ENCODE measurements around the gene AGAP1.

Gene AGAP1

DNA sequence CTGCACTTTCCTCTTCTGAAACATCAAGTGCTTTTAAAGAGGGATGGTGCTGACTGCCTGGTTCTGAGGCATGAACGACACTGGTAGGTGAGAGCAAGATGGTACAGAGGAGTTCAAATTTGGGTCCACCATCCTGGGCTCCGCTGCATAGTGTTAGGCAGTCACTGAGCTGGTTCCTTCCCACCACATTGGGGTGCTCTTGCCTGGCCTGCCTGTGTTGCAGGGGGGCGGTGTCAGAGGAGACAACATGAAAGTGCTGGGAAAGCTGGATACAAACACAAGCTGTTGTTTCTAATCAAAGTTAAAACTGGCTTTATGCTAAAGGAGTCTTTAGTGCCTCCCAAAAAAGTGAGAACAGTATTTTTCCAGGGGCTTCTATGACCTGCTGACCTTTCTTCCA lies 416.2 kb downstream of the AGAP1 start:
- DNase-seq (ENCODE audit: low read depth, low spot score), result no peak

DNA sequence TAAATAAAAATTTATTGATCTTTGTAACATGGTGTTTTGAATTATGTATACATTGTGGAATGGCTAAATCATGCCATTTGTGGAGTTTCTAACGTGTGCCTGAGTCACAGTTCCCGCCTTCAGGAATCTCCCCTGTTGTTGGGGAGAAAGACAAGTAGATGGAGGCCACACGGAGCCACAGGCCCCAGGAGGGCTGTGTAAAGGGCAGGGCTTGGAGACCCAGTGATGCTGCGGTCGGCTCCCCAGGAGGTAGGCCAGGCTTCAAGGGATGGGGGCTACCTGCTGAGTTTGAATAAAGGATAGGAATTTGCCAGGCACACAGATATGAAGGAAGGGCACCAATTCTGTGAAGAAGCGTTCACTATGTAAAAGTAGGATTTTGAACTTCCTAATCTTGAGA lies 417.3 kb downstream of the AGAP1 start:
- no peak for DNase-seq (ENCODE audit: low read depth, low spot score)

DNA sequence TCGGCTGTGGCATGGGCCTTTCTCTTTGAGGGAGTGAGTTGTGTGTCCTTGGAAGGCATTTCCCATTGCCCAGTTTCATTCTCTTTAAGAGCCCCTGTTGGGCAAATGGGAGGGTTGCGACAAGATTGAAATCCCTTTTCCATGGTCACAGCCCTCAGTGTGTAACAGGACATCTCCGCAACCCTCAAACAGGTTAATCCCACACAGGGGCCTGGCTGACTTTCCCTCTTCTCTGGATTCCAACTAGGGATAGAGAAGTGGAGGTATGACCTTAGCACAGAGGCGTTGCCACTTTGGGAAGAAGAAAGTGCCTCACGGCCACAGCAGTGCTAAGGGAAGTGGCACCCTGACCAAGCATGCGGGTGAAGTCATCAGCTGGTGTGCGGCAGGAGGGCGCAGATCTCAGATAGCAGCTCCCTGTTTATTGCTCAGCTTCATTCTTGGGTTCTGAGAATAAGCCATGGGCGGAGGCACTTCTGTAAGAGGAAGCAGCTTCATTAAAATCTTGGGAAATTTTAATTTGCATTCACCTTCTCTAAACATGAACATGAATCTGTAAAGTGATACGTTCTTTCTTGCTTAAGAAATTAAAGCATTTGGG lies 417.9 kb downstream of the AGAP1 start:
- DNase-seq (ENCODE audit: low read depth, low spot score), result no peak

DNA sequence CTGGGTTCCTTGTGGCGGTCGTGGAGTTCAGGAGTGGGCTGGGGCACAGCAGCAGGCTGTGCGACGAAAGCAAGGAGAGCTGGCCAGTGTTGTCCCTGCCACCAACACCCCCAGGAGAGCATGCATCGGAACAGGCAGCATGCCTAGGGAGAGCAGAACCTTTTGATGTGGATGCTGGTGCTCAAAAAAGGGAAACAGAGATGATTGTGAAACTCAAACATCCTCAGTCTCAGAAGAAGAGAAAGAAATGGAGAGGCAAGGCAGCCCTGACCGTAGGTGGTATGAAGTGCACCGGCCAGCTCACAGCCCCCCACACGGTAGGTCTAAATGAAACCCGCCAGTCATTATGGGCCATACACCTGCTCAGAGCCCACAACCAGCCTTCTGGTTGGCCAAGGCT lies 420.9 kb downstream of the AGAP1 start:
- no peak for DNase-seq (ENCODE audit: low read depth, low spot score)

DNA sequence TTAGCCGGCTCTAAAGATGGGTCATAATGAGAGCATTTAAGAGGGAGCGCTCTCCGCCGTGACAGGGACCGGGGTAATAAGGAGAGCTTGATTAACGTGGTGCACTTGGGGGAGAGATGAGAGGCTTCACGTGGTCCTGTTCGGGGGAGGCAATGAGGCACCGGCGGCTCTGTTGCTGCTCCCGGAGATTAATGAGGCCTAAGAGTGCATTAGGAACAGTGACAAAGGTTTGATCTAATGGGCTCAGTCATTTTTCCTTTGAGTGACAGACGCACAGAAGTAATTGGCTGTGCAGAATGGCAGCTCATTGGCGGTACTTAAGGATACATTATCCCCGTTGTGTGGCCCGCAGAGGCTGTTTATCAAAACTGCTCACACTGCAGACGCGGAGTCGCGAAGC lies 423.7 kb downstream of the AGAP1 start:
- no peak for DNase-seq (ENCODE audit: low read depth, low spot score)

DNA sequence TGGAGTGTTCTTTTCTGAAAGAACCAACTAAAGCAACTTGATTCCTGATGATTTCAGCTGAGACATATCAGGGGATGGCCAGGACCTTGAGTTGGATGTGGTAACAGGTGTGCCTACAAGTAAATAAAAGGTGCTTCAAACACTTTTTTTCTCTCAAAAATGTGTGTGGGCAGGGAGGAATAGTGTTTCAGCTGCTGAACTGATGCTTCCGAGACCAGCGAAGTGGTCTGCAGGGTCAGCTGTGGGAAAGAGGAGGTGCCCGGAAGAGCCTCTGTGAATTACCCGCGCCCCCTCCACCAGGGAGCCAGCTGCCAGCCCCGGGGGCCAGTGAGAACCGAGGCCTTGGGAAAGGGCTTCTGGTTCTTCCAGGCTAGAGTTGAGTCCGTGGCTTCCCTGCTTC lies 425.0 kb downstream of the AGAP1 start:
- no peak for DNase-seq (ENCODE audit: low read depth, low spot score)

DNA sequence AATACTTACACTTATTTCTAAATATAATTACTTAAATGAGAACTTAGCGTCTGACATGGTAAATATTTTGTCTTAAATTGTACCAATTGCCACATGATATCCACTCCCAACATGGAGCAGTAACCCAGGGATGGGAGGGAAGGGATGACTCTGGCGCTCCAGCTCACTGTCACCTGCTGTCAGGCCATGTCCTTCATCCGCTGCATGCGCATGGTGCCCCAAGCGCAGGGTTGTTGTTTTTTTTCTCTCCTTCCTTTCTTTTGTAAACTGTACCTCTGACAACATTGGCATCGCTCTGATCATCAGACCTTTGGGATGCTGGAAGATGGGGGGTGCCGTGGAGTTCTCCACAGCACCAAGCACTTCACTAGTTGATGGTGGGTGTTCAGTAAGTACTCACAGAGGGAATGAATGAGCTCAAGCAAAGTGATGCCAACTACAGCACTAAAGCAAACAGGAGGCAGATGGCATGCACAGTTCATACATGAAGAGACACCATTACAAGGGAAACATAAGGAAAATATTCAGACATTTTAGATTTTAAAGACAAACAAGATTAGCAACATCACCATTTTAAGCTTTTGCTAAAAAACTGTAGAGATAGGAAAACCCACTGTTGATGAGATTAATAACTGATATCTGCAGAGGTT lies 426.5 kb downstream of the AGAP1 start:
- no peak for DNase-seq (ENCODE audit: low read depth, low spot score)

DNA sequence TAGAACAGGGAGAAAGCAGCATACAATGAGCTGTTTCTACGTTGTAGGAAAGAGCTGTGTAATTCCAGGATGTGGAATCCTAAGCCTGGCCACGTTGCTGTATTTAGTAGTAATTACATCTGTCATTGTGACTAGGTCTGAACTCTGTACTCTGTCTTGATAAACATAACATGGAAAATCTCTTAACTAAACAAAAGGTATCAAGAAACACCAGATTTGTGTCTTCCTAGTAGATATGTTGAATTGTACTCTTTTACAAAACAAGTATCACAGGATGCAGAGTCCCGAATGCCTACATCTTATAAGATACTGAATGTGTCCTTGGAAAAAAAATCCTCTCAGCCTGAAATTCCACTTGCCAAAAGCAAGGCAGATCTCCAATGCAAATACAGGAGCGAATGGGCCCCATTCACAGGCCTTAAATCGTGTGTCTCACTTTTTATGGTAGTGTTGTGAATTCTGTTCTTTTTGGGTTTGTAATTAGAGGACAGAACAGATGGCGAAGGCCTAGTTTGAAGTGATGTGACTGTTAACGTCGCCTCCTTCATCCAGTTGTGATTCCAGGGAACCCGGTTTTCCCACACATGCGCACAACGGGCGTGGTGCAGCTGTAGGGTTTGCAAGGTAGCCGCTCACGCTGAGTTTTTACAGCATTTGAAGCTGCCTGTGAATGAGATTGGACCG lies 427.8 kb downstream of the AGAP1 start:
- DNase-seq (ENCODE audit: low read depth, low spot score), result no peak

DNA sequence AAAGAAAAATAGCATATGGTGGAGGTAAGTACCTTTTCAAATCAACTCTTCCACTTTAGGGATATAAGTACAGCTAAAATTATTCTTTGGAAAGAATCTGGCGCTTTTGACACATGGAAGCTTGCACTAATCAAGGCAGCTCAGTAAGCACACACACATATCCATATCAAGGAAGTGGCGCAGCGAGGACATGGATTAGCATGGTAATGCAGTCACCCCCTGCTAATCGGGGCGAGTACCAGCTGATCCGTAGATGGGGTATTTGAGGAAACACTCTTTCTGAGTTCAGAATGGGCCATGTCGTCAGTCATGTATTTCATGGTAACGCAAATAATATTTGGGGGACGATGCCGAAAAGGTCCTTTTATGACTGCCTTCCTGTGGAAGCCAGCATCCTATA lies 429.0 kb downstream of the AGAP1 start:
- DNase-seq (ENCODE audit: low read depth, low spot score), result no peak

DNA sequence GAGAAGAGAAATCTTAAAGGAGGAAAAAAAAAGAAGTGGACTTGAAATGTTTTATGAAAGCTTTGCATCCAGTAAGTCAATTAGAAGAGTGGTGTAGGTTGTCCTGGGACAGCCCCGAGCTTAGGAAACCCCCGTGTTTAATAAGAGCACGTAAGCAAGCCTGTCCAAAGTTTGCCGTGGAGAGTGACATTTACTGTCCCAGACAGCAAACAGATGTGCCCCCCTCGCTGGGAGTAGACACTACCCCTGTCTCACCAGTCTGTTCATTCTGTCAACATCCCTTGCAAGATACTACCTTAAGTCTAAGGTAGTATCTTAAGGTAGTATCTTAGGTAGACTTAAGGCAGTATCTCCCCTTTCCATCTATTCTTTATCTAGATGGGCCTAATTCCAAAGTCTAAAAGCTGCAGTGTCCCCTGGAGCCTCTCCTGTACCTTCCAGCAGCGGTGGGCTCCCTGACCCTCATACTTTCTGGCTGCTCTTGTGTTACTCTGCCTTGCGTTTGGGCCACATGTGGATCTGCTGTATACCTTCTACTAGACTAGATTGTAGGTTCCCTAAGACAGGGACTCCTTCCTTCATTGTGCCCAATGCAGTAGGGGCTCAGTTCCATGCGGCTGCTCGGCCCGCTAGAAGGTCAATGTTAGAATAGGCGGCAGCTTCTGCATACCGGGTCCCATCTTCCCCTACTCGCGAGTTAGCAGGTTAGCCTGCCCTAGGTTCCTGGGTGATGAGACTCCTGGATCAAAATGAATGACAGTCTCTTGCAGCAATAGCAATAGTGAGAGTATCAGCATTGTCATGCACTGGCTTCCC lies 430.2 kb downstream of the AGAP1 start:
- DNase-seq (ENCODE audit: low read depth, low spot score), result no peak

DNA sequence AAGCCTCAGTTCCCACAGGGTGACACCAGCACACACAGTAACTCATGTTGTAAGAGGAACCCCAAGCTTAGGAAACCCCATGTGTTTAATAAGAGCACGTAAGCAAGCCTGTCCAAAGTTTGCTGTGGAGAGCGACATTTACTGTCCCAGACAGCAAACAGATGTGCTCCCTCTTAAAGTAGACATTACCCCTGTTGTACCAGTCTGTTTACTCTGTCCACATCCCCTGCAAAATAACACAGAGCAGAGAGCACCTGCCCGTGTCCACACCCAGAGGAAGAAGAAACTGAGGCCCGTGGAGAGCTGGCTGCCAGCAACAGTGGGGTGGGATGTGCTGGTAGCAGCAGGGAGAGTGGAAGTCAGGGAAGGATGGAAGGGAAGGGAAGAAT lies 430.8 kb downstream of the AGAP1 start:
- DNase-seq (ENCODE audit: low read depth, low spot score), result no peak

DNA sequence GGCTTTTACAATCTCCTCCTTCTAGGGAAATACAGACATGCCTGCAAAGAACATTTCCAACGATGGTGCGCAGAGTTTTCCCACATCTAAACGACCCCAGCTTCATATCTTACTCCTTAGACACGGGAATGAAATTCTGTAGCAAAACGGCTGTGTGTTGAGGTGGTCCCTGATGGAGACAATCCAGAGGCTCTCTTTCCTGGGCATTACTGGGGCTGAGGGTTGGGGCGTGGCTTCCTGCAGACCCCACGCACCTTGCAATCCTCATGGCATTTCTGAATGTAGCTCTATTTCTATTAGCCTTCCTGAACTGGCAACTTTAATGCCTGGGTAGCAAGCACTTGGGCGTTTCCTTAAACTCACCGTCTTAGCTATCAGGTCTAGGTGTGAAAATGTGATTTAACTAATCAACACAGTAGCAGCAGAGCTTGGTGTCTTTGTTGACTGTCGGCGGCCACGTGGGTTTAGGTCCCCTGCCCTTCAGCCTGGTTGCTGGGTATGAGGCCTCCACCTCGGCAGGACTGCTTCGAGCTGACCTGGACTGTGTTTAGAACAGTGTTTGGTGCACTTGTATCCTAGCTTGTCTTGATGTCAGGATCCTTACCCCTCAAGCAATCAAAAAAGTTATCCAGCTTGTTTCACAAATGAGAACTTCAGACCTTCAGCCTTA lies 431.5 kb downstream of the AGAP1 start:
- DNase-seq (ENCODE audit: low read depth, low spot score), result no peak

DNA sequence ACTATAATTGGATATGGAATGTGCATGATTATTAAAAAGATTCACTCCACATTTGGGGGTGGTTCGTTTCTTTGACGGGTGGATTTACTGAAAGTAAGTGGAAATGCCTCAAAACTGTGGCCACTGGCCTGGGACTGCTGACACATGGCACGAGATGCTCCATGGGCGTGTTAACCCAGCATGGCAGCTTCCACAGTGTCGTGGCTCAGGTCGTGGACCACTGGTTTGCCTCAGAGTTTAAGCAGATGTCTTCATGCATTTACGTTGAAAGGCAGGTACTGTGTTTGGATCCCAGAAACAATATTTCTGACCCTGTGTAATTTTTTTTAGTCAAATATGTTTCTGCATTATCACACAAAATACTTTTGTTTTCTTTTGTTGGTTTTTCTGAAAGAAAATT lies 432.4 kb downstream of the AGAP1 start:
- no peak for DNase-seq (ENCODE audit: low read depth, low spot score)

DNA sequence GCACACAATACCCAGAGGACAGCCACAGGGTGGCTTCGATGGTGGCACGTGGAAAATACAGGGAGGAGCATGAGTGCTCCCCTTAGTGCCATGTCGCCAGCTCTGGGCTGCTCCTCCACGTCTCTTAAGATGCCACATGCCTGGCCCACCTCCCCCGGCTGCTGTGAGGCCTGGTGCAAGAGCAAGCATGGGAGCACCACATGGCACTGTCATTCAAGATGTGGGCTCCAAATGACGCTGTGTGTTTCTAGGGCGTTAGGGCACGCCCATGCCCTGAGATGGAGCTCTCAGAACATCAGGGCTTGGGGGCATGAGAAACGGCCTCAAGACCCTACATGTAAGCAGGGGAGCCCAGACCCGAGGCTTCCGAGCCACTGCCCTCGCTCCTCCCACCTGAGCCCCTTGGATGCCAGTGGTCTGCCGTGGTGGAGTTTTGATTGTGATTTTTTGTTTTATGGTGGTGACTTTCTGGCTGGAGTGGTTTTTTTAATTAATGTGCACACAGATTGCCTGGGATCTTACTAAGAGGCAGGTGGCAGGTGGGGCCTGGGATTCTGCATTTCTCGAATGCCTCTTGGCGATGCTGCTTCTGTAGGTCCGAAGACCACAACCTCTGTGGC lies 435.0 kb downstream of the AGAP1 start:
- no peak for DNase-seq (ENCODE audit: low read depth, low spot score)

DNA sequence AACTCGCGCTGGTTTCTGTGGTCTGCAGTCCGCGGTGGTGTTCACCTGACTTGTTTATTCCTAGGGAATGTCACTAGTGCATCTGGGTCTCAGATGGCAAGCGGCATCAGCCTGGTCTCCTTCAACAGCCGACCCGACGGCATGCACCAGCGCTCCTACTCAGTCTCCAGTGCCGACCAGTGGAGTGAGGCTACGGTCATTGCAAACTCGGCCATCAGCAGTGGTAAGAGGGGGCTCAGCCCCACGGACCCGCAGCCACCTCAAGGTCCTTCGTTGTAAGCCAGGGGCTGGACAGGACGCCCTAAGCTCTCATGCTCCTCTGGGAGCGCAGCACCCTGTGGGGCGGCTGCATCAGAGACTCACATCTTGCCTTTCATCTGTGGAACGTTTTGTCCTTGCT lies 436.9 kb downstream of the AGAP1 start:
- DNase-seq (ENCODE audit: low read depth, low spot score), result no peak

DNA sequence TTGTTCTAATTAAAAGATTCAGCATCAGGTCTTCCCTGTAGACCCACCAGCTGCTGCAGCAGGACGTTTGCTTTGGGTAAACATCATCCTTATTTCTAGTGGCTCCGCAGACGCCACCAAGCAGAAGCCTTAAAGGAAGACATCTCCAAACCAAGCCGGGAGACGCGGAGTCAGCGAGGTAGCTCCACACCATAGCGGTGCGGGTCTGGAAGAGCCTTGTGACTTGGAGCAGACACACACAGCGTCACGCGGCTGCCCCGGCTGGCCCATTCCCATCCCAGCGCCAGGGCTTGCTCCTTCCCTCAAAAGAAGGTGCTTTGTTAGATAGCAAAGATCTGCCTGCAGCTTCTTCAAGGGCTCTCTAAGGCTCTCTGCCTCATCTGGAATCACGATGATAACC lies 437.8 kb downstream of the AGAP1 start:
- no peak for DNase-seq (ENCODE audit: low read depth, low spot score)

DNA sequence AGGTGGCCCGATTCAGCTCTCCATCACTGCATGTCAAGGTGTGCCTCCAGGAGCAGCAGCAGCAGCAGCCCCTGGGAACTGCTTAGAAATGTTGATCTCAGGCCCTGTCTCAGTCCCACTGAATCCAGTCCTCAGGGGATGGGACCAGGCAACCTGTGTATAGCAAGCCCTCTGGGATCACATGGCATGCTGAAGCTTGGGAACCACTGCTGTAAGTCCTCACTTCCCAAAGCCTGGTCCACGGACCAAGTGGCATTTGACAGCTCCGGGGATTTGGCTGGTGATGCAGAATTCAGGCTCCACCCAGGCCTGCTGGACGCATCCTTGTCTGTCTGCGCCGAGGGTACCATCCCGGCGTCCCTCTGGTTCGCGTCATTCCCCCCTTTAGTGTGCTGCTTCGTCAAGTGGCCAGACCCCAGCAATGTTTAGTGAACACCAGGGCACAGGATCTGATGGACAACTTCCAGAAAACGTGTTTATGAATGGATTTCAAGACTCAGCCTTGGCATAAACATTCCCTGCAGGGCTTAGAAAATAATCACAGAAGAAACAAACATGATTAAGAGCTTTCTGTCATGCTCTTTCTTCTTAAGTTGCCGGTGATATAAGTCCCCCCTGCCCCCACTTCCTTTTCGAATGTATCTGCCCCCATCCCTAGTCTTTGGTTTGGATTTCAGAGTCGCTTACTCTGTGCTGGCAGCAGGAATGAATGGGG lies 440.4 kb downstream of the AGAP1 start:
- no peak for DNase-seq (ENCODE audit: low read depth, low spot score)

DNA sequence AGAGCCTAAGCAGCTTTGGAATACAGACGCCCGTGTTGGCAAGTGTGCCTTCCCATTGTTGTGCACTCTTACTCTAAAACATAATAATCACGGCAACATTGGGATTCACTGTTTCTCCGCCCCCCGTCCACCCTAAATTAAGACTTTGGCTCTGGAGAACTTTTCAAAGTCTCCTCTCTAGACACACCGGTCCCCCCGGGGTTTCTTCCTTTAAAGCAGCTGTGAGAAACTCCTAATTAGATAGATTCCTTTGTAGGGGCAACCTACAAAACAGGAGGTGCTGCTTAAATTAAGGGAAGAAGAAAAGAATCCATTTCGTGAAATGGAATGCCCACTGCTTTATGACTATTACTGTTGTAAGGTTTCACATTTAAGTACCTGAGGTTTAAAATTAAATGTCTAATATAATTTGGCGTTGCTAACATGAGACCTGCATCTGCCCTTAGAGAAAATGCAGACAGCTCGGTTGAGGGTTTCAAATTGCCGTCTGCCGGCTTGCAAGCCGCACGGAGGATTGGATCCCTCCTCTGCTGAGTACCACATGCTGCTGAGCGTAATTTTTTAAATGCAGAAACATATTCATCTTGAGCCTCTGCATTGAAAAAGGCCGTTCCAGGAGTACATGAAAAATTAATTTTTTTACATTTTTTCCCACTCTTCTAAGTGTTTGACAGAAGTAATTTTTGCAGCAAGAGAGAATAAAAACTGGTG lies 441.1 kb downstream of the AGAP1 start:
- DNase-seq (ENCODE audit: low read depth, low spot score), result no peak

DNA sequence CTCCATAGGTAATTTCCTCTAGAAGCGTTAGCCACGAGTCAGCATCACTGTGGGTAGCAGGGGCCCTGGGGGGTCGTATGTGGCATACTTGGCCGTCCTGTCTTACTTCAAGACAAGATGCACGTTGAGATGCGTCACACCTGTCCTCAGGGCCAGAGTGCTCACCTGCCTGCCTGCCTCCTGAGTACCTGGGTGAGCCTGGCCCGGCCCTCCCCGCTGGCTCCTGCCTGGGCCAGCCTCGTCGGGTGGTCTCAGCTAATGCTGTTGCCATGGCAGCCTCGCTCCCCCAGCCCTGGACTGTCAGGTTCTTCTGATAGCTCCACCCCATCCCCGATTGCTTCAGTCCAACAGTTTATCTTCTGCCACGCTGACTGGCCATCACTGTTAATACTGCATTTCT lies 441.9 kb downstream of the AGAP1 start:
- no peak for DNase-seq (ENCODE audit: low read depth, low spot score)

DNA sequence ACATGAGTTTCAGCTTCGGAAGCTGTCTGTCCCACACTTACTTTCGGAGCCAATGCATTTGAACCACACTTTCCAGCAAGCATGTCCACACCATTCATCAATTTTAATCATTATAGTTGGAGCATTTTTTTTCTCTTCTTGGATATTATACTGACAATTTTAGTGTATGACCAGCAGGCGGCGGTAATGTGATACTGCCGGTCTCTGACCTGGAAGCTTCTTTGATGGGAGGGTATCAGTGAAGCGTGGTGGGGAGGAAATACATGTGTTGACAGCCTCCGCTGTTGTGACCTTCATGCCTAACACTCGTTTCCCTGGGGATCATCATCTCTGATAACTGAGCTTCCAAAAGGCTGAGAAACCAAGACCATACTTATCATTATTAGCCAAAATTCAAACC lies 442.6 kb downstream of the AGAP1 start:
- DNase-seq (ENCODE audit: low read depth, low spot score), result no peak
